HEK293T (cell line): ENCODE measurements around the gene MLANA.

Source experiments
- ARNT ChIP-seq: fragments of 450-650 bp; IDR thresholded peaks from 2 replicates; pipeline ENCODE4 v1.6.1; 2017; ENCODE audit warnings: mild to moderate bottlenecking
- BHLHE40 ChIP-seq: fragments of 450-650 bp; IDR thresholded peaks from 2 replicates; pipeline ENCODE4 v1.6.1; 2016; ENCODE audit warnings: mild to moderate bottlenecking, moderate library complexity, borderline replicate concordance
- ELF4 ChIP-seq: fragments of 450-650 bp; IDR thresholded peaks from 2 replicates; pipeline ENCODE4 v1.6.1; 2017; ENCODE audit warnings: antibody characterized with exemption
- FOXA1 ChIP-seq: fragments of 450-650 bp; IDR thresholded peaks from 2 replicates; pipeline ENCODE4 v1.6.1; 2016; ENCODE audit warnings: mild to moderate bottlenecking
- FOXK2 ChIP-seq: fragments of 450-650 bp; IDR thresholded peaks from 2 replicates; pipeline ENCODE4 v1.6.1; 2016; ENCODE audit warnings: mild to moderate bottlenecking
- FOXM1 ChIP-seq: fragments of 450-650 bp; IDR thresholded peaks from 2 replicates; pipeline ENCODE4 v1.6.1; 2017; ENCODE audit warnings: mild to moderate bottlenecking, borderline replicate concordance
- HDGF ChIP-seq: fragments of 450-650 bp; IDR thresholded peaks from 2 replicates; pipeline ENCODE4 v1.6.1; 2017; ENCODE audit warnings: antibody characterized with exemption, borderline replicate concordance
- L3MBTL2 ChIP-seq: fragments of 450-650 bp; conservative IDR thresholded peaks from 2 replicates; pipeline ENCODE4 v1.6.1; 2016; ENCODE audit warnings: mild to moderate bottlenecking
- NFRKB ChIP-seq: fragments of 450-650 bp; IDR thresholded peaks from 2 replicates; pipeline ENCODE4 v1.6.1; 2016; ENCODE audit warnings: mild to moderate bottlenecking, moderate library complexity
- SP1 ChIP-seq: fragments of 450-650 bp; IDR thresholded peaks from 2 replicates; pipeline ENCODE4 v1.6.1; 2017
- SUZ12 ChIP-seq: fragments of 450-650 bp; IDR thresholded peaks from 2 replicates; pipeline ENCODE4 v1.6.1; 2016; ENCODE audit warnings: mild to moderate bottlenecking
- ZNF384 ChIP-seq: fragments of 450-650 bp; IDR thresholded peaks from 2 replicates; pipeline ENCODE4 v1.6.1; 2016
- TF ChIP-seq, protein P1 (sequence below): fragments of 450-650 bp; IDR thresholded peaks from 2 replicates; pipeline ENCODE4 v1.6.1; 2016

DNA sequence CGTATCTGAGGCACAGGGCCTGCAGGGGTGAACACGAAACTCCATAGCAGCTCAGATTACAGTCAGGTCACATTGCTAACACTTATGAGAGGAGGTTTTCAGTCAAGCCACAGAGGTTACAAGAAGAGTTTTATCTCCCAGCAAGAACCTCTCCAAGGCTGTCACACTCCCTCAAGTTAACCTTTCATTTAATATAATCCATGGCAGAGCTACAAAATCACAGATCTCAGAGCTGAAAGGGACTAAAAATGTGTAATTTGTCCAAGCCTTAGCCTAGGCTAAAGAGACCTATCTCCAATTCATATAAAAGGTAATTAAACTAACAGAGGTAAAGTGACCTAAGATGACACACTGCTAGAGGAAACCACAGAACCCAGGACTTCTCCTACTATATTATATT lies 57.2 kb downstream of the MLANA start:
- TF ChIP-seq FOXK2 (no peak), FOXA1 (no peak), SP1 (no peak), BHLHE40 (no peak), L3MBTL2 (no peak), ELF4 (no peak), ZNF384 (no peak), SUZ12 (no peak), NFRKB (no peak), FOXM1 (no peak), HDGF (no peak), ARNT (no peak)
- TF ChIP-seq, protein P1, sequence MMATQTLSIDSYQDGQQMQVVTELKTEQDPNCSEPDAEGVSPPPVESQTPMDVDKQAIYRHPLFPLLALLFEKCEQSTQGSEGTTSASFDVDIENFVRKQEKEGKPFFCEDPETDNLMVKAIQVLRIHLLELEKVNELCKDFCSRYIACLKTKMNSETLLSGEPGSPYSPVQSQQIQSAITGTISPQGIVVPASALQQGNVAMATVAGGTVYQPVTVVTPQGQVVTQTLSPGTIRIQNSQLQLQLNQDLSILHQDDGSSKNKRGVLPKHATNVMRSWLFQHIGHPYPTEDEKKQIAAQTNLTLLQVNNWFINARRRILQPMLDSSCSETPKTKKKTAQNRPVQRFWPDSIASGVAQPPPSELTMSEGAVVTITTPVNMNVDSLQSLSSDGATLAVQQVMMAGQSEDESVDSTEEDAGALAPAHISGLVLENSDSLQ = no peak
